DND-41 (cell line): ENCODE data around the gene ZNF12.

Source experiments
- CTCF ChIP-seq: IDR thresholded peaks from 2 replicates; pipeline ENCODE4 v1.5.1; 2012; ENCODE audit warnings: borderline replicate concordance, low read length, moderate library complexity, mild to moderate bottlenecking; ENCODE audit not compliant: poor library complexity, severe bottlenecking; ENCODE audit errors: extremely low read depth
- EZH2 ChIP-seq: IDR thresholded peaks from 3 replicates; pipeline ENCODE4 v1.6.1; 2012; ENCODE audit warnings: borderline replicate concordance, low read depth, mild to moderate bottlenecking, moderate library complexity, low read length, inconsistent platforms; ENCODE audit not compliant: severe bottlenecking

GRCh38 chr7:6714360-6714759 is 7.6 kb upstream of the ZNF12 start:
- TF ChIP-seq CTCF (no peak), EZH2 (no peak)
